Measurements from ENCODE around the gene NCAN.

NCAN gene

DNA sequence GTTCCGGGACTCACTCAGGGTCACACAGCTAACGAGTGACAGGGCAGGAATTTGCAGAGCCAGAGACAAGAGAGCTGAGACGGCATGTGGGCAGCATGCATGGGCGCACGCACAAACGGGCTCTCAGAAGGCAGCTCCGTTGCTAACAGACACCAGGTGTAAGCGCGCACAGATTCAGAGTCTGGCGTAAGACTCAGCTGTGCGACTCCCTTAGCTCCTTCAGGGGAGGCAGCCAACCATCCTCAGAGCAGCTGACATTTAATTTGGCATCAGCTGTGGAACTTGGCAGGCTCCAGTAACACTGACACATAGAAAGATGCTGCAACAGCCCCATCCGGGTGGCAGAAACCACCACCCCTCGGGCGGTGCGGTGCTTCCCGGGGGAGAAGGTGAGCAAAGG is 68.8 kb downstream of the NCAN start:
- no peak for DNase-seq (ENCODE audit: low read depth in 2 of 2)

DNA sequence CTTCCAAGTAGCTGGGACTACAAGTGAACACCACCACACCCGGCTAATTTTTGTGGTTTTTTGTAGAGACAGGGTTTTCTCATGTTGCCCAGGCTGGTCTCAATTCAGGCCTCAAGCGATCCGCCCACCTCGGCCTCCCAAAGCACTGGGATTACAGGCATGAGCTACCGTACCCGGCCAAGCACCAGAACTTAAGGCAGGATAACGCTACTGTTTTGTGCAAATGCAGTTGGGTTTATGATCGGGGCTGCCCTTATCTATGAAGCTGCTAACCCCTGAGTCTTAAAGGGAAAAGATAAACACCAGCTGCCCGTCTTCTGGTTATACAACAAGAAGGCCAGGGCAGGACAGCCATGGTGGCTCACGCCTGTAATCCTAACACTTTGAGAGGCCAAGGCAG is 73.9 kb downstream of the NCAN start:
- DNase-seq (ENCODE audit: low read depth in 2 of 2), result no peak

DNA sequence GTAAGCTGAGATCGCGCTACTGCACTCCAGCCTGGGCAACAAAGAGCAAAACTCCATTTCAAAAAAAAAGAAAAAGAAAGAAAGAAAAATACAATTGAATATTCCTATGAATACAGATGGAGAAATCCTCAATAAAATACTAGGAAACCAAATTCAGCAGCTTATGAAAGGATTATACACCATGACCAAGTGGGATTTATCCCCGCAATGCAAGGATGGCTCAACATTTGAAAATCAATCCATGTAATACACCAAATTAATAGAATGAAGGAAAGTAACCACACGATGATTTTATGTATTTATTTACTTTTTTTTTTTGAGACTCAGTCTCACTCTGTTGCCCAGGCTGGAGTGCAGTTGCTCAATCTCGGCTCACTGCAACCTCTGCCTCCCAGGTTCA is 80.8 kb downstream of the NCAN start:
- DNase-seq (ENCODE audit: low read depth in 2 of 2), result no peak

DNA sequence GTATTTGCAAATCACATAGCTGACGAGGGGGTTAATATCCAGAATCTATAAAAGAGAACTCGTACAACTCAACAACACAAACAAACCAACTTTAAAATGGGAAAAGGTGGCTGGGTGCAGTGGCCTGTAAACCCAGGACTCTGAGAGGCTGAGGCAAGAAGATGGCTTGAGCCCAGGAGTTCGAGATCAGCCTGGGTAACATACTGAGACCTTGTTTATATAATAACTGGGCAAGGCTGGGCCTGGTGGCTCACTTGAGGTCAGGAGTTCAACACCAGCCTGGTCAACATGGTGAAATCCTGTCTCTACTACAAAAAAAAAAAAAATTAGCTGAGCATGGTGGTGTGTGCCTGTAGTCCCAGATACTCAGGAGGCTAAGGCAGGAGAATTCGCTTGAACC is 83.2 kb downstream of the NCAN start:
- no peak for DNase-seq (ENCODE audit: low read depth in 2 of 2)

DNA sequence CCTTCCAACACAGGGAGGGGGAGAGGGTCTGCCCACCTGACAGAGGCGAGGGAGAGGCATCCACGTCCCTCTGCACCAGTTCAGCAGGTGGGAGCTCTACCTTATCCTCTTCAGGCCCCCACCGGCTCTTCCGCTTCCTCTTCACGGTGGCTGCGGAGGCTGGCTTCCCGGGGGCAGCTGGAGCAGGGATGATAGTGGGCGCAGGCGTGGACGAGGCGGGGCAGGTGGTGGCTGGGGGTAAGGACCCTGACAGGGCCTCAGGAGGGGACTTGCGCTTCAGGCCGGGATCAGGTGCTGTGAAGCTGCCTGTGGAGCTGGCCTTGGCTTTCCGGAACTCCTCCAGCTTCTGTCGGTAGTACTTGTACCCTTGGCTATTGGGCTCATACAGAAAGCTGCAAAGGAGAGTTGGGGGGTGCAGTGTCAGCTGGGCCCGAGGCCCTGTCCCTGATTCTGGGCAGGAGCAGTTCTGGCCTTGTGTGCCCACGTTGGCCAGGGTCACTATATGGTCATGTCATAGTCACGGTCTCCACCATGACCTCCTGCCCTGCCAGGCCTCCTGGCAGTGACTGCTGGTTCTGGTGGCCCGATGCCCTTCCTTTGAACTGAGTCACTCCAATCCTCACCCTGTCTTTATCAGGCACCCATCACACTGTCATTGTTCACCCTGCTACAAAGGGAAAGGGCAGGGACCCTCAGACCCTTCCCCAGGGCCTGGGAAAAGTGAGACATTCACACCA is 85.4 kb downstream of the NCAN start:
- DNase-seq (ENCODE audit: low read depth in 2 of 2), result no peak

DNA sequence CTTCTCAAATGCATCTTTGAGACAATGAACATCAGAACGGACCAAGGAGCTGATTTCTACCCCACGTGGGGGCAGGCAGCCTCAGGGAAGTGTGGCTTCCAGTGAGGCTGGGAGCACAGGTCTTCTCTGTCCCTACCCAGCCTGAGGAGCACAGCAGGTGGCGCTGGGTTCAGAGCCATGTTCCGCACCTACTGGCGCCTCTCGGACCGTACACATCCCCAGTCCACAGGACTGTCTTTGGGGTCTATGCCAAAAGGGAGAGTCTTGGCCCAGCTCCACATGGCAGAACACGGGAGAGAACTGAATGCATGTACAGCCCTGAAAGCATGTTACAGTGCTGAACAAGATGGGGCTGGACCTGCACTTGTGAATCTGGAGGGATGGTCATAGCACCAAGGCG is 86.0 kb downstream of the NCAN start:
- no peak for DNase-seq (ENCODE audit: low read depth in 2 of 2)

DNA sequence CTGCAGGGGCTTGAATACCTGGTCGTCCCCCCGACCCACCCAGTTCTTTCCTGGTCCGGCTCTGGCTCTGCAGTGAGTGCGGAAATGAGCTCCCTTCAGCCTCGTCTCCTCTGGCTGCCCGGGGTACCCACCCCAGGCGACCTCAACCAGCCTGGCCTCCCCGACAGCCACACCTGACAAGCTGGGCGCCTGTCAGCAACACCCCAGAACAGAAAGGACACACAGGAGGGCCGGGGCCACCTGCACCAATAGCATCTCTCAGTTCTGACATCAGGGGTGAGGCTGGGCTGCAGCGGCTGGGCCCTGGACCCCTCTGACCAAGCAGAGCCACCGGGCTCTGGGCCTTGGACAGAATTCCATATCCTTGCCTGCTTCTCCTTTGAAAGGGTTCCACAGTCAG is 88.9 kb downstream of the NCAN start:
- DNase-seq (ENCODE audit: low read depth in 2 of 2), result no peak
